Activated CD8-positive, alpha-beta T cell treated with anti-CD3 and anti-CD28 coated beads for 36 hours (primary cell): ENCODE measurements around the gene CHRM2. TPM values are rescaled to one million over a fixed set of nuclear protein-coding genes. Genes with fewer than 3 reads are reported as not detected.

ENCODE experiments used
- ATAC-seq: fragments of 200-7000 bp; cut with Tn5 transposase; one replicate; pipeline ENCODE4 v1.10.0; 2021; ENCODE audit warnings: mild to moderate bottlenecking, moderate library complexity
- CTCF ChIA-PET: fragments of 350-600 bp; sonication (Branson Sonifier 250); formaldehyde crosslinking; loops from one replicate; lab custom pipeline; 2021; ENCODE audit warnings: antibody characterized with exemption; lab: Charles Lee
- POLR2A ChIA-PET: fragments of 350-600 bp; sonication (Branson Sonifier 250); formaldehyde crosslinking; loops from one replicate; lab custom pipeline; 2021; ENCODE audit warnings: antibody characterized with exemption; lab: Charles Lee
- DNase-seq: peaks from one replicate; pipeline ENCODE4 v3.0.0-alpha.2; 2020
- H3K27ac Mint-ChIP-seq: one replicate; pipeline ENCODE4 v1.8.0; 2021; ENCODE audit warnings: mild to moderate bottlenecking, mixed read lengths
- H3K27me3 Mint-ChIP-seq: one replicate; pipeline ENCODE4 v1.8.0; 2021; ENCODE audit warnings: mixed read lengths
- H3K36me3 Mint-ChIP-seq: one replicate; pipeline ENCODE4 v1.8.0; 2021; ENCODE audit warnings: low read depth, mixed read lengths
- H3K4me1 Mint-ChIP-seq: one replicate; pipeline ENCODE4 v1.8.0; 2021; ENCODE audit warnings: low read depth, mixed read lengths
- H3K4me3 Mint-ChIP-seq: one replicate; pipeline ENCODE4 v1.8.0; 2021; ENCODE audit warnings: mild to moderate bottlenecking, moderate library complexity, mixed read lengths
- H3K9me3 Mint-ChIP-seq: one replicate; pipeline ENCODE4 v1.8.0; 2021; ENCODE audit warnings: mixed read lengths
- intact Hi-C: fragments of 100-400 bp; cut with micrococcal nuclease; formaldehyde crosslinking; loops from one replicate; pipeline ENCODE4 v1.10.0; 2022
- total RNA-seq, 2 experiments: library from RNA; stranded (reverse); gene quantifications; one replicate each; pipeline ENCODE4 v1.2.3, GENCODE V29; 2021
- TF ChIP-seq, protein P1 (sequence below): fragments of 200-600 bp; IDR thresholded peaks from one replicate; pipeline ENCODE4 v1.8.0; 2022; ENCODE audit warnings: antibody characterized with exemption, mild to moderate bottlenecking

CHRM2 gene
- total RNA-seq, 2 experiments from 2014 or later: not detected

GRCh38 chr7:136971776-136972175, 103.3 kb downstream of the CHRM2 start:
- Mint-ChIP-seq H3K4me3 (no peak overlapping the region), H3K4me1 (no peaks in the 10 kb centered on the region), H3K27ac (no peak overlapping the region), H3K36me3 (no peaks in the 10 kb centered on the region), H3K9me3 (peaks cover 9% of the 10 kb centered on the region), H3K27me3 (no peaks in the 10 kb centered on the region)
- intact Hi-C loops: no loop called here
- DNase-seq: no peak
- TF ChIP-seq, protein P1, sequence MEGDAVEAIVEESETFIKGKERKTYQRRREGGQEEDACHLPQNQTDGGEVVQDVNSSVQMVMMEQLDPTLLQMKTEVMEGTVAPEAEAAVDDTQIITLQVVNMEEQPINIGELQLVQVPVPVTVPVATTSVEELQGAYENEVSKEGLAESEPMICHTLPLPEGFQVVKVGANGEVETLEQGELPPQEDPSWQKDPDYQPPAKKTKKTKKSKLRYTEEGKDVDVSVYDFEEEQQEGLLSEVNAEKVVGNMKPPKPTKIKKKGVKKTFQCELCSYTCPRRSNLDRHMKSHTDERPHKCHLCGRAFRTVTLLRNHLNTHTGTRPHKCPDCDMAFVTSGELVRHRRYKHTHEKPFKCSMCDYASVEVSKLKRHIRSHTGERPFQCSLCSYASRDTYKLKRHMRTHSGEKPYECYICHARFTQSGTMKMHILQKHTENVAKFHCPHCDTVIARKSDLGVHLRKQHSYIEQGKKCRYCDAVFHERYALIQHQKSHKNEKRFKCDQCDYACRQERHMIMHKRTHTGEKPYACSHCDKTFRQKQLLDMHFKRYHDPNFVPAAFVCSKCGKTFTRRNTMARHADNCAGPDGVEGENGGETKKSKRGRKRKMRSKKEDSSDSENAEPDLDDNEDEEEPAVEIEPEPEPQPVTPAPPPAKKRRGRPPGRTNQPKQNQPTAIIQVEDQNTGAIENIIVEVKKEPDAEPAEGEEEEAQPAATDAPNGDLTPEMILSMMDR: no peak
- no peak for ATAC-seq
- POLR2A ChIA-PET: no interaction called here
- CTCF ChIA-PET: no interaction called here

- CTCF ChIA-PET: no interaction called here
- ATAC-seq: no peak
- H3K27ac Mint-ChIP-seq: no peak overlapping the region
These were observed 108.2 kb downstream of the CHRM2 start for GRCh38 chr7:136976504-136977251.

GRCh38 chr7:136993377-136993776, 124.9 kb downstream of the CHRM2 start:
- Mint-ChIP-seq H3K9me3 (peaks cover 6% of the 10 kb centered on the region), H3K4me1 (no peaks in the 10 kb centered on the region), H3K4me3 (no peak overlapping the region), H3K27me3 (no peaks in the 10 kb centered on the region), H3K36me3 (no peaks in the 10 kb centered on the region), H3K27ac (no peak overlapping the region)
- ChIA-PET POLR2A (no interaction called here), CTCF (no interaction called here)
- ATAC-seq (no peak), DNase-seq (no peak)
- TF ChIP-seq, protein P1: no peak
- intact Hi-C loops: no loop called here

More at GRCh38 chr7:136976504-136977251, 108.2 kb downstream of the CHRM2 start:
- Mint-ChIP-seq H3K9me3 (peaks cover 9% of the 10 kb centered on the region), H3K36me3 (no peaks in the 10 kb centered on the region), H3K4me1 (no peaks in the 10 kb centered on the region), H3K27me3 (no peaks in the 10 kb centered on the region), H3K4me3 (no peak overlapping the region)
- TF ChIP-seq, protein P1: no peak
- intact Hi-C loops: no loop called here
- no peak for DNase-seq
- POLR2A ChIA-PET: no interaction called here

DNA sequence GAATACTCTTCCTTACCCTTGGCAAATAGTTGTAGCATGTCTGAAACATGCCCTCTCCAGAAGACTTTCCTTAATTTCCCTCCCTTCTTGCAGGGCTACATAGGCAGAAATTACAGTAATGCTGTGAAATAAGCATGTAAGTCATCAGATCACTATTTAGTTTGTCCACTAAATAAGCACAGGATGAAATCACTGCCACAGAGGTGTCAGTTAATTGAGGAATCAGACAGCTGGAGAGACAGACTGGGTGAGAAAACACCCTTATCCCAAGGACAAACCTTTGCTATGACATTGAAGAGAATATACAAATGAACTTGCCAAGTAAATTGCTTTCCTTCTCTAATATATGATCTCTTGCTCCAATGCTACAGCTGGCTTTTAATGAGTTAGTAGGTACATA, 129.3 kb downstream of the CHRM2 start:
- DNase-seq: no peak
- intact Hi-C loops: no loop called here
- no peak for ATAC-seq
- Mint-ChIP-seq H3K4me3 (no peak overlapping the region), H3K27me3 (no peaks in the 10 kb centered on the region), H3K9me3 (no peaks in the 10 kb centered on the region), H3K36me3 (no peaks in the 10 kb centered on the region), H3K4me1 (no peaks in the 10 kb centered on the region), H3K27ac (no peak overlapping the region)
- TF ChIP-seq, protein P1: no peak
- POLR2A ChIA-PET: no interaction called here
- CTCF ChIA-PET: no interaction called here

GRCh38 chr7:136998495-136998894, 130.0 kb downstream of the CHRM2 start:
- H3K27me3 Mint-ChIP-seq: no peaks in the 10 kb centered on the region
- H3K4me3 Mint-ChIP-seq: no peak overlapping the region
- no peaks in the 10 kb centered on the region for H3K36me3 Mint-ChIP-seq
- no peak overlapping the region for H3K27ac Mint-ChIP-seq
- H3K4me1 Mint-ChIP-seq: no peaks in the 10 kb centered on the region
- intact Hi-C loops: no loop called here
- no peaks in the 10 kb centered on the region for H3K9me3 Mint-ChIP-seq
- no peak for DNase-seq
- ChIA-PET CTCF (no interaction called here), POLR2A (no interaction called here)
- no peak for ATAC-seq
- TF ChIP-seq, protein P1: no peak
